H1 (cell line): ENCODE results near the gene DVL3. TPM values are rescaled to one million over a fixed set of nuclear protein-coding genes. Genes with fewer than 3 reads are reported as not detected.

Experiments
- CTCF ChIA-PET: fragments of 300-600 bp; sonication (Branson Sonifier 250); formaldehyde crosslinking; loops from one replicate; lab custom pipeline; 2021; ENCODE audit not compliant: partially characterized antibody; lab: Charles Lee
- POLR2A ChIA-PET: fragments of 300-600 bp; sonication (Branson Sonifier 250); formaldehyde crosslinking; loops from one replicate; lab custom pipeline; 2021; ENCODE audit warnings: inconsistent platforms; ENCODE audit not compliant: partially characterized antibody; lab: Charles Lee
- DNase-seq, 2 experiments: peaks; one replicate each; pipeline versions ENCODE4 v3.0.0 to v3.0.0-alpha.2; 2010 to 2022; ENCODE audit warnings: low spot score in 2 of 2, low read depth in 1 of 2, mixed read lengths in 1 of 2
- FAIRE-seq: peaks from 2 replicates; lab custom pipeline; 2011; peaks lifted over from hg19 to GRCh38; lab: Jason Lieb, UNC
- H2AFZ ChIP-seq: 2 replicates; pipeline ENCODE4 v1.8.1; 2012; ENCODE audit warnings: low read length, inconsistent platforms
- H2AK5ac ChIP-seq: 2 replicates; pipeline ENCODE4 v1.6.1; 2013; ENCODE audit warnings: low read depth, low read length
- H2BK120ac ChIP-seq: replicated peaks from 2 replicates; pipeline ENCODE3; 2013; ENCODE audit warnings: low read depth, low read length, inconsistent platforms
- H2BK12ac ChIP-seq: 2 replicates; pipeline ENCODE4 v1.6.1; 2013; ENCODE audit warnings: low read depth, low read length
- H2BK15ac ChIP-seq: 2 replicates; pipeline ENCODE4 v1.6.1; 2013; ENCODE audit warnings: low read length
- H2BK20ac ChIP-seq: 2 replicates; pipeline ENCODE4 v1.6.1; 2013; ENCODE audit warnings: low read length
- H2BK5ac ChIP-seq: 2 replicates; pipeline ENCODE4 v1.6.1; 2013; ENCODE audit warnings: low read depth, low read length
- H3K14ac ChIP-seq: 2 replicates; pipeline ENCODE4 v1.6.1; 2013; ENCODE audit warnings: inconsistent platforms; ENCODE audit not compliant: insufficient read length
- H3K18ac ChIP-seq: 2 replicates; pipeline ENCODE4 v1.6.1; 2013; ENCODE audit warnings: low read length; ENCODE audit errors: extremely low read depth
- H3K23ac ChIP-seq: 2 replicates; pipeline ENCODE4 v1.6.1; 2013; ENCODE audit warnings: inconsistent platforms; ENCODE audit not compliant: insufficient read length
- H3K23me2 ChIP-seq: 2 replicates; pipeline ENCODE4 v1.6.1; 2013; ENCODE audit warnings: low read depth, low read length
- H3K27ac ChIP-seq: 2 replicates; pipeline ENCODE4 v1.6.1; 2011; ENCODE audit warnings: low read depth, low read length, inconsistent platforms
- H3K27me3 ChIP-seq, 4 experiments: replicated peaks in 1 of 4; 1 replicate in 1 of 4; 2 replicates in 3 of 4; pipeline versions ENCODE4 v1.6.1 to v1.8.1; 2011 to 2013; ENCODE audit warnings: low read length in 3 of 4, mild to moderate bottlenecking in 3 of 4, inconsistent platforms in 2 of 4, mixed read lengths in 2 of 4, moderate library complexity in 1 of 4; ENCODE audit not compliant: control insufficient read depth in 3 of 4, insufficient read depth in 3 of 4; ENCODE audit errors: extremely low read depth in 1 of 4
- H3K36me3 ChIP-seq, 4 experiments: 2 replicates each; pipeline versions ENCODE4 v1.6.1 to v1.8.1; 2011 to 2013; ENCODE audit warnings: mild to moderate bottlenecking in 4 of 4, low read length in 3 of 4, moderate library complexity in 2 of 4, control low read depth in 1 of 4, inconsistent platforms in 1 of 4; ENCODE audit not compliant: insufficient read depth in 4 of 4, control insufficient read depth in 2 of 4
- H3K4ac ChIP-seq: replicated peaks from 2 replicates; pipeline ENCODE3; 2013; ENCODE audit warnings: low read length, low read depth, mixed read lengths, inconsistent platforms; ENCODE audit not compliant: insufficient read length
- H3K4me1 ChIP-seq, 4 experiments: replicated peaks in 1 of 4; 1 replicate in 1 of 4; 2 replicates in 3 of 4; pipeline versions ENCODE4 v1.6.1 to v1.8.1; 2011 to 2013; ENCODE audit warnings: low read length in 3 of 4, inconsistent platforms in 2 of 4, mixed read lengths in 1 of 4; ENCODE audit not compliant: insufficient read depth in 4 of 4, control insufficient read depth in 3 of 4
- H3K4me2 ChIP-seq, 2 experiments: 2 replicates each; pipeline versions ENCODE4 v1.6.1 to v1.8.1; 2011 to 2013; ENCODE audit warnings: low read depth in 2 of 2, low read length in 2 of 2, control low read depth in 1 of 2, inconsistent platforms in 1 of 2, mild to moderate bottlenecking in 1 of 2; ENCODE audit not compliant: insufficient read depth in 1 of 2
- H3K4me3 ChIP-seq, 4 experiments: fragments of 200-600, 300-600 bp in 1 of 4; sonication (generic), shearing (Covaris generic), sonication (Bioruptor Twin) in 1 of 4; 2 replicates each; pipeline versions ENCODE4 v1.5.1 to v1.8.1; 2011 to 2016; ENCODE audit warnings: low read length in 4 of 4, low read depth in 3 of 4, control low read depth in 2 of 4, inconsistent platforms in 2 of 4, mild to moderate bottlenecking in 2 of 4, mixed read lengths in 1 of 4, moderate library complexity in 1 of 4; ENCODE audit not compliant: insufficient read depth in 2 of 4; ENCODE audit errors: extremely low read depth in 1 of 4
- H3K56ac ChIP-seq: replicated peaks from 2 replicates; pipeline ENCODE3; 2013; ENCODE audit warnings: low read depth, mild to moderate bottlenecking, mixed read lengths, low read length, inconsistent platforms; ENCODE audit not compliant: insufficient read length
- H3K79me1 ChIP-seq: 2 replicates; pipeline ENCODE4 v1.6.1; 2013; ENCODE audit warnings: low read depth, low read length, control low read depth
- H3K79me2 ChIP-seq, 2 experiments: 2 replicates each; pipeline versions ENCODE4 v1.6.1 to v1.8.1; 2012 to 2013; ENCODE audit warnings: low read length in 2 of 2, mild to moderate bottlenecking in 2 of 2, inconsistent platforms in 1 of 2; ENCODE audit not compliant: insufficient read depth in 2 of 2, control insufficient read depth in 1 of 2
- H3K9ac ChIP-seq, 4 experiments: replicated peaks in 1 of 4; 1 replicate in 1 of 4; 2 replicates in 3 of 4; pipeline versions ENCODE4 v1.6.1 to v1.8.1; 2011 to 2013; ENCODE audit warnings: low read depth in 3 of 4, low read length in 3 of 4, control low read depth in 2 of 4, mild to moderate bottlenecking in 2 of 4, moderate library complexity in 2 of 4, inconsistent platforms in 1 of 4; ENCODE audit errors: extremely low read depth in 1 of 4
- H3K9me3 ChIP-seq, 2 experiments: 2 replicates each; pipeline versions ENCODE4 v1.6.1 to v1.8.1; 2012 to 2013; ENCODE audit warnings: mild to moderate bottlenecking in 2 of 2, moderate library complexity in 2 of 2, control low read depth in 1 of 2, inconsistent platforms in 1 of 2, low read depth in 1 of 2, low read length in 1 of 2, mixed read lengths in 1 of 2; ENCODE audit not compliant: insufficient read depth in 2 of 2
- H4K20me1 ChIP-seq, 2 experiments: replicated peaks in 1 of 2; 2 replicates each; pipeline versions ENCODE3 to v1.8.1; 2011 to 2013; ENCODE audit warnings: inconsistent platforms in 2 of 2, low read length in 2 of 2, mild to moderate bottlenecking in 1 of 2; ENCODE audit not compliant: insufficient read depth in 2 of 2, control insufficient read depth in 1 of 2
- H4K5ac ChIP-seq: 2 replicates; pipeline ENCODE4 v1.6.1; 2013; ENCODE audit warnings: low read length, low read depth, mixed read lengths, inconsistent platforms; ENCODE audit not compliant: insufficient read length
- H4K8ac ChIP-seq: 2 replicates; pipeline ENCODE4 v1.8.0; 2013; ENCODE audit warnings: mild to moderate bottlenecking, moderate library complexity, low read length, inconsistent platforms; ENCODE audit not compliant: insufficient read depth; ENCODE audit errors: extremely low read depth
- H4K91ac ChIP-seq: replicated peaks from 2 replicates; pipeline ENCODE3; 2013; ENCODE audit warnings: low read length, mixed read lengths, inconsistent platforms; ENCODE audit not compliant: insufficient read length
- CEBPB ChIP-seq: IDR thresholded peaks from 2 replicates; pipeline ENCODE4 v1.6.1; 2012; ENCODE audit warnings: low read depth, low read length
- NRF1 ChIP-seq: IDR thresholded peaks from 2 replicates; pipeline ENCODE4 v1.6.1; 2011; ENCODE audit warnings: mild to moderate bottlenecking, low read depth, low read length, improper control_type of control experiment
- POU5F1 ChIP-seq: IDR thresholded peaks from 2 replicates; pipeline ENCODE4 v1.6.1; 2011; ENCODE audit warnings: low read depth, mild to moderate bottlenecking, low read length, moderate library complexity
- WGBS, 2 experiments: shearing (Covaris generic) in 1 of 2; methylation state at CpG; one replicate each; pipeline versions ENCODE4 v1.1.6 to v1.1.7; 2013 to 2015; ENCODE audit warnings: low lambda C conversion rate in 2 of 2, mixed read lengths in 2 of 2, inconsistent platforms in 1 of 2, low coverage in 1 of 2, missing lambda C conversion rate in 1 of 2; ENCODE audit not compliant: insufficient replicate concordance in 2 of 2, insufficient coverage in 1 of 2, insufficient read length in 1 of 2; ENCODE audit errors: extremely low coverage in 1 of 2, missing lambda C conversion rate in 1 of 2; 5-methylcytosine and 5-hydroxymethylcytosine counted together
- polyA plus RNA-seq, 7 experiments: library from polyadenylated mRNA; depleted of rRNA in 3 of 7; stranded (reverse) in 5 of 7; unstranded in 2 of 7; fragments of >200 nt in 5 of 7; fragments of 200-250 nt in 2 of 7; gene quantifications; 1 replicate in 5 of 7; 2 replicates in 1 of 7; 4 replicates in 1 of 7; pipeline versions ENCODE4 v1.2.1 to v1.2.3, GENCODE V29; 2011 to 2013; ENCODE audit warnings: missing spikeins in 2 of 7, mixed read lengths in 2 of 7
- total RNA-seq: library from RNA; stranded (reverse); fragmentation: NEBNext Ultra II Directional; extraction: Animal tissue kit (Norgen Biotek cat#: 25700); gene quantifications from 2 replicates; pipeline ENCODE4 v1.2.1, GENCODE V29; 2021

The DVL3 gene
- total and polyA plus RNA-seq, 2 of the 8 experiments (the other 6 are each of a cell fraction or from before 2014, with no cell fraction given), result 38.5 to 66.6 TPM

GRCh38 chr3:184144505-184144904 is 10.7 kb upstream of the DVL3 start:
- Histone ChIP-seq H3K56ac (no peak overlapping the region), H2BK12ac (no peak overlapping the region), H4K8ac (no peak overlapping the region), H2AFZ (no peak overlapping the region), H3K4me1 (no peaks in the 10 kb centered on the region), H3K27ac (no peak overlapping the region), H4K91ac (no peak overlapping the region), H3K79me2 (no peaks in the 10 kb centered on the region; a peak in 1 of 4 replicates), H3K14ac (no peak overlapping the region), H2BK5ac (no peak overlapping the region), H3K36me3 (peaks cover 11 to 51% (median 34%) of the 10 kb centered on the region in 4 experiments), H3K18ac (no peak overlapping the region), H3K23ac (no peak overlapping the region), H3K4ac (no peak overlapping the region), H3K79me1 (peaks cover 2% of the 10 kb centered on the region; the same call in 1 of the 2 replicates), H4K20me1 (peaks cover 0 to 3% of the 10 kb centered on the region in 2 experiments), H3K27me3 (no peaks in the 10 kb centered on the region), H2BK20ac (no peak overlapping the region), H2AK5ac (no peak overlapping the region), H2BK120ac (no peak overlapping the region), H2BK15ac (no peak overlapping the region), H3K9ac (no peak overlapping the region), H3K9me3 (no peaks in the 10 kb centered on the region), H3K23me2 (no peaks in the 10 kb centered on the region), H3K4me3 (no peak overlapping the region), H4K5ac (no peak overlapping the region), H3K4me2 (no peak overlapping the region)
- WGBS, 2 experiments, result 94% methylated on average over 5 of the region's 5 CpGs; no CpG with 5 or more reads in 1 of the 2 experiments
- DNase-seq, result no peak
- TF ChIP-seq NRF1 (no peak), POU5F1 (no peak), CEBPB (peak; percentile 41; the same call in 1 of the 2 replicates)
- ChIA-PET POLR2A (interaction anchor here (0.9 to 4.6 kb wide), 8 partner anchors 10 to 168 kb away, joined by 3 to 26 read pairs (median 3); partner anchors contain the start of genes ALG3 and EIF2B5), CTCF (interaction anchor here (0.7 to 3.5 kb wide), 34 partner anchors 9 to 251 kb away, joined by 3 to 28 read pairs (median 4); partner anchors contain the start of genes ABCF3, EEF1AKMT4, EIF2B5 and PSMD2)
- FAIRE-seq, result no peak
